Nephron progenitor cell (in vitro differentiated cells): ENCODE data around the gene CHPF2.

Source experiments
- DNase-seq: peaks from one replicate; pipeline ENCODE4 v3.0.0; 2021
- H3K27ac Mint-ChIP-seq: 2 replicates; pipeline ENCODE4 v1.8.0; 2021; ENCODE audit warnings: mild to moderate bottlenecking, moderate library complexity, mixed read lengths
- H3K27me3 Mint-ChIP-seq: 2 replicates; pipeline ENCODE4 v1.8.0; 2021; ENCODE audit warnings: mild to moderate bottlenecking, low read depth, mixed read lengths; ENCODE audit not compliant: poor library complexity
- H3K36me3 Mint-ChIP-seq: 2 replicates; pipeline ENCODE4 v1.8.0; 2021; ENCODE audit warnings: low read depth, mixed read lengths
- H3K4me1 Mint-ChIP-seq: 2 replicates; pipeline ENCODE4 v1.8.0; 2021; ENCODE audit warnings: mixed read lengths
- H3K4me3 Mint-ChIP-seq: 2 replicates; pipeline ENCODE4 v1.8.0; 2021; ENCODE audit warnings: mild to moderate bottlenecking, moderate library complexity, mixed read lengths
- H3K9me3 Mint-ChIP-seq: 2 replicates; pipeline ENCODE4 v1.8.0; 2021; ENCODE audit warnings: mild to moderate bottlenecking, moderate library complexity, mixed read lengths
- TF ChIP-seq, protein P1 (sequence below): fragments of 200-600 bp; sonication (generic); IDR thresholded peaks from 2 replicates; pipeline ENCODE4 v1.5.0; 2021; ENCODE audit warnings: antibody characterized with exemption

Gene CHPF2

DNA sequence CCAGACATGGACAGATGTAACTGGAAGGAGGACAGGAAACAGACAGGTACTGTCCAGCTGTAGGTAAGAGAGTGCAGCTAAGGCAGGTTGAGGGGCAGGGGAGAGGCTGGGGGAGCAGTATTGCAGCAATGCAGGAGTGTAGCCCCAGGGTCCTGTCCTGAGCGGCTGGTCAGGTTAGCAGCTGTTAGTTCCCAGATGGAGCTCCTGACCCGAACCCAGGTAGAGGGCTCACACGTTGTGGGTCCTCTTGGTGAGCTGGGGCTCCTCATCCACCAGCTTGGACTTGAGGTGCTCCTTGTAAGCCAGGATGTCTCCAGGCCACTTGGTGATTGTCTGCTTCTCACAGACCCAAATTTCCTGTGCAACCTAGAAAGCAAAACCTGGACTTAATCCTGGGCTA, 18.5 kb upstream of the CHPF2 start:
- Mint-ChIP-seq H3K27ac (no peak overlapping the region), H3K27me3 (peaks cover 3% of the 10 kb centered on the region), H3K9me3 (no peaks in the 10 kb centered on the region), H3K4me3 (no peak overlapping the region), H3K4me1 (no peaks in the 10 kb centered on the region), H3K36me3 (peaks cover 51% of the 10 kb centered on the region)
- no peak for DNase-seq
- TF ChIP-seq, protein P1, sequence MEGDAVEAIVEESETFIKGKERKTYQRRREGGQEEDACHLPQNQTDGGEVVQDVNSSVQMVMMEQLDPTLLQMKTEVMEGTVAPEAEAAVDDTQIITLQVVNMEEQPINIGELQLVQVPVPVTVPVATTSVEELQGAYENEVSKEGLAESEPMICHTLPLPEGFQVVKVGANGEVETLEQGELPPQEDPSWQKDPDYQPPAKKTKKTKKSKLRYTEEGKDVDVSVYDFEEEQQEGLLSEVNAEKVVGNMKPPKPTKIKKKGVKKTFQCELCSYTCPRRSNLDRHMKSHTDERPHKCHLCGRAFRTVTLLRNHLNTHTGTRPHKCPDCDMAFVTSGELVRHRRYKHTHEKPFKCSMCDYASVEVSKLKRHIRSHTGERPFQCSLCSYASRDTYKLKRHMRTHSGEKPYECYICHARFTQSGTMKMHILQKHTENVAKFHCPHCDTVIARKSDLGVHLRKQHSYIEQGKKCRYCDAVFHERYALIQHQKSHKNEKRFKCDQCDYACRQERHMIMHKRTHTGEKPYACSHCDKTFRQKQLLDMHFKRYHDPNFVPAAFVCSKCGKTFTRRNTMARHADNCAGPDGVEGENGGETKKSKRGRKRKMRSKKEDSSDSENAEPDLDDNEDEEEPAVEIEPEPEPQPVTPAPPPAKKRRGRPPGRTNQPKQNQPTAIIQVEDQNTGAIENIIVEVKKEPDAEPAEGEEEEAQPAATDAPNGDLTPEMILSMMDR: no peak

- H3K4me1 Mint-ChIP-seq: no peaks in the 10 kb centered on the region
- peaks cover 61% of the 10 kb centered on the region for H3K36me3 Mint-ChIP-seq
- no peak for DNase-seq
- TF ChIP-seq, protein P1: no peak
- H3K27ac Mint-ChIP-seq: peak overlapping the region; percentile 55
- H3K9me3 Mint-ChIP-seq: no peaks in the 10 kb centered on the region
- no peaks in the 10 kb centered on the region for H3K27me3 Mint-ChIP-seq
- H3K4me3 Mint-ChIP-seq: no peak overlapping the region
Measured at GRCh38 chr7:151215396-151215795, 16.9 kb upstream of the CHPF2 start.

GRCh38 chr7:151218170-151218569, 14.1 kb upstream of the CHPF2 start:
- Mint-ChIP-seq H3K27ac (no peak overlapping the region), H3K4me1 (no peaks in the 10 kb centered on the region), H3K27me3 (no peaks in the 10 kb centered on the region), H3K4me3 (no peak overlapping the region), H3K36me3 (peaks cover 63% of the 10 kb centered on the region), H3K9me3 (no peaks in the 10 kb centered on the region)
- no peak for DNase-seq
- TF ChIP-seq, protein P1: no peak

GRCh38 chr7:151223728-151224127, 8.6 kb upstream of the CHPF2 start:
- Mint-ChIP-seq H3K9me3 (no peaks in the 10 kb centered on the region), H3K4me3 (no peak overlapping the region), H3K36me3 (peaks cover 45% of the 10 kb centered on the region), H3K27ac (no peak overlapping the region), H3K4me1 (peaks cover 38% of the 10 kb centered on the region), H3K27me3 (no peaks in the 10 kb centered on the region)
- TF ChIP-seq, protein P1: no peak
- DNase-seq: no peak

DNA sequence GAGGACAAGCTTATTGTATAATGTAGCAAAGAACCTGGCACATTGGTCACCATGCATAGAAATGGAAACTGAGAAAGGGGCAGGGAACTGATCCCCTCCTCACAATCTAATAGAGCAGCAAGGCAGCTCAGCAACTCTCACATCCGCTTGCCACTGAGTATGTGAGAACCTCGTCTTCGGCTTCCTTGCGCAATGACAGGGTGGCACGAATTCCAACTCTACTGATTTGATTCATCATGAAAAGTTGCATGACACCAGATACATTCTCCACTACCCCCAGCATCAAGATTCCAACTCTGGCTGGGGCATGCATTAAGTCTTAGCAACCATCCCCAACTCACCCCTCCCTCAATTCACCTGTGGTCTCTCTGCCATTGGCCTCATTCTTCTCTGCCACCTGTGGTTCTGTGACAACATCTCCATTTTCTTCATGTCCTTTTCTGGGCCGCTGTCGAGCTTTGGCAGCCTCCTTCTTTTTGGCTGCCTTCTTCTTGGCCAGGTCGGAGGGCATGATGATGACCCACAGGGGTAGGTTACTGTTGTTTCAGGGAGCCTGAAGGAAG, 6.3 kb upstream of the CHPF2 start:
- H3K9me3 Mint-ChIP-seq: no peaks in the 10 kb centered on the region
- TF ChIP-seq, protein P1: no peak
- no peak overlapping the region for H3K27ac Mint-ChIP-seq
- H3K4me1 Mint-ChIP-seq: peaks cover 39% of the 10 kb centered on the region
- no peak for DNase-seq
- H3K27me3 Mint-ChIP-seq: no peaks in the 10 kb centered on the region
- H3K4me3 Mint-ChIP-seq: peak overlapping the region; percentile 95
- peaks cover 30% of the 10 kb centered on the region for H3K36me3 Mint-ChIP-seq

DNA sequence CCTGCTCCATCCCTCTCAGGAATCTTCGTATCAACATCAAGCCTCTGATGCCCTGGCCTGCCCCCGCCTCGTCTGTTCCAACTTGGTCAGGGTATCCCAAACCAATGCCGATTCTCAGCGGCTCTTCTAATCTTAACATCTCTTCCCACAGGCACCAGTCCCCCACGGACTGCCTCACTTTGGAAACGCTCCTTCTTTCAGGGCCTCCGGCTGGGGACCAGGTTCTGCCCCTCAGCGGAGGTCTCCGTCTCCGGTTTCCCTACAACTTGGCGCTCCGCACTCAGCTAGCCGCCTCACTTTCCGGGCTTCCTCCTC, 5.8 kb upstream of the CHPF2 start:
- DNase-seq: no peak
- Mint-ChIP-seq H3K36me3 (peaks cover 29% of the 10 kb centered on the region), H3K4me3 (peak overlapping the region; percentile 95), H3K27ac (peak overlapping the region; percentile 98), H3K4me1 (peaks cover 44% of the 10 kb centered on the region), H3K27me3 (peaks cover 1% of the 10 kb centered on the region), H3K9me3 (no peaks in the 10 kb centered on the region)
- TF ChIP-seq, protein P1: no peak
